HG03571 (cell line): ENCODE measurements around the gene ADCY5.

Experiments
- ATAC-seq: cut with Tn5 transposase; IDR thresholded peaks from one replicate; pipeline ENCODE4 v1.9.1; 2021; ENCODE audit not compliant: unreplicated experiment

Gene ADCY5

DNA sequence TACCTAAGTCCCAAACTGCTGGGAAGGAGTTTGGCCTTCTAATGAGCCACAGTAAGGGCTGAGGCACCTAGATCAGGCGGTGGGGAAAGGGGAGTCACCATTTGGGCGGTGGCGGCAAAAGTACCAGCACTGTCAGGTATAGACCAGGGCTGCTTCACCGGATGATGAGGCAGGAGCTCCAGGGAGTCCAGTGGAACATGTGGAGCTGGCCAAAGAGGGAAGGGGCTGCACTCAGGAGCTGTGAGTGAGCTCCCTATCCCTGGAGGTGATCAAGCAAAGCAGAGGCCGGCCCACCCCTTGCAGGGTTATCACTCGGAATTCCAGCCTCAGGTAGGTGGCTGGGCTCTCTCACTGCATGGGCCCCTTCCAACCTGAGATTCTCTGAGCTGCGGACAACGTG is 138.7 kb downstream of the ADCY5 start:
- ATAC-seq, result no peak

DNA sequence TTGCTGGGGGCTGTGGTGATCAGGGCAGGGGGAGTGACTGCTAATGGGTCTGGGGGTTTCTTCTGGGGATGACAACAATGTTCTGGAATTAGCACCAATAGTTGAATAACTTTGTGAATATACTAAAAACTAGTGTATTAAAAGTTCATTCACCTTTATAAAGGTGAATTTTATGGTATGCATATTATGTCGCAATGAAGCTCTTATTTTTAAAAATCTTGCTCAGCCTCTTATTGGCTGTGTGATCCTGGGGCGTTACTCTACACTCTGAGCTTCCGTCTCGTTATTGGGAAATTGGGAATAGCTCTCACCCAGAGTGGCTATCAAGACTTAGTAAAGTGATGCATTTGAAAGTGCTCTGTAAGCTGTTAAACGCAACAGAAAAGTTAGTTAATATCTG is 141.8 kb downstream of the ADCY5 start:
- no peak for ATAC-seq

DNA sequence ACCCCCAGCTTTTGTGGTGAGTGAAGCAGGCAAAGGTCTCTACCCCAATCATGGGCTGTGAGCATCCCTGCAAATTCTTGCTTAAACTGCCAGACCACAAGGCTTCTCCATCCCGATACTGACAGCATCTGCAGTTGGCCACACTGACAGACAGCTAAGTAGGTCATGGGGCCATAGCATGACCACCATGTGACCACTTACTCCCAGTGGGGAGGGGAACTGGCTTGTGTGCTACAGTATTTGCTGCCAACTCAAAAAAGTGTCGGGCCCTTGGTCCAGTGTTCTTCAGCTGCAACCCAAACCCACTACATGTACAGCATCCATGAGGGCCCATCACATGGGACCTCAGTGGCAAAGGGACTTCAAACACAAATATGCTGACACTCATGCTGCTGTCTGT is 143.7 kb downstream of the ADCY5 start:
- ATAC-seq, result no peak

DNA sequence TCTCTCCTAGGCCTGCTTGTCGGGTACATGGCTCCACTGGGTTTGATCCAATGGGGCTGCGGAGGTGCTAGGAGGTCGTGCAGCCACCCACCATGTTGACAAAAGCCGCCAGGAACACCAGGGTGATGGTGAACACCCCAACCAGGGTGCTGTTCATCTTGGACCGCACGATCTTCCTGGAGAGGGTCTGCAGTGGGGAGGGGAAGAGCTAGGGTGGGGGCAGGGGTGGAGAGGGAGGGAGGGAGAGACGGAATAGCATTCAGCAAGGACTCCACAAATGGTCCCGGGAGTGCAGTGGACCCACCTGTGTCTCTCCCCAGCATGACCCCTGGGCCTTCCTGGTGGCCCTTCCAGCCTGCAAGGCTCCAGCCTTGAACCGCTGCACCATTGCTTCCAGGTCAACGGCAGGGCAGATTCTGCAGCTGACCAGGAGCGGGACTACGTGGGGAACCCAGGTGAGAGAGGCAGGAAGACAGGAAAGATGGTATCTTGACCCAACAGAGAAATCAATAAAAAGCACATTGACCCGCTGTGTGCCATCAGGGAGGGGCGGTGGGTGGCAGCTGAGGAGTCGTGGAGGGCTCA is 144.8 kb downstream of the ADCY5 start:
- ATAC-seq, result no peak

DNA sequence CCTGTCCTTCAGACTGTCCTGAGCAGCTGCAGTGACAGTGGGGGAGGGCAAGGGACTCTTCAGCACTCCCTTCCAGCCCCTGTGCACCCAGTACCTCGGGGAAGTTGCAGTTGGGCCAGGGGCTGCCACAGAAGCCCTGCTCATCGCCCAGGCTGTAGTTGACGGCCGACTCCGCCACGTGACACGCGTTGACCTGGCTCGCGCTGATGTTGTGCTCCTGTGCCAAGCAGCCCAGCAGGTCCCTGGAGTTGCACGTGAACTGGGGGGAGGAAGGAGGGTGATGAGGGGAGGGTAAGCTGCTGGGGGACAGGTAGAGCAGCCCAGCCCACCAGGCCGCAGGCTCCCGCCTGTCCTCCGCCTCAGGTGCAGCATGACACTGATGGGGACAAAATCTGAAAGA is 145.9 kb downstream of the ADCY5 start:
- ATAC-seq, result no peak

- ATAC-seq, result no peak
Measured at GRCh38 chr3:123301331-123302184, 147.3 kb downstream of the ADCY5 start.

DNA sequence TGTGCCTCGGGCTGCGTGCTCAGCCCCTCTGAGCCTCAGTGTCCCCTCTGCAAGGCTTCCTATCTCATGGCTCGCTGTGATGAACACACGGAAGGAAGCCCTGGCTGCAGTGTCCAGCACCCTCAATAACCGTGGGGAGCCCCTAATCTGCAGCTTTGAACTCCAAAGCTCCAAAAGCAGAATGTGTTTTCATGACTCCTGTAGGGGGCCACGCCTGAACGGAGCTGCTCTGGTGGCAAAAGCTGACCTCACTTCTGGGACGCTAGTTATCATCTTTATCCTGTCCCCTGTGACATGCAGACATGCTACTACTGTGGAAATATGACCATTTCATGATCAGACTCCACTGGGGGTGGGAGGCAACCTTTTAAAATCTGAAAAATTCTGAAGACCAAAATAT is 148.3 kb downstream of the ADCY5 start:
- ATAC-seq, result no peak

- ATAC-seq, result no peak
Measured at GRCh38 chr3:123300056-123300455, 148.8 kb downstream of the ADCY5 start.

GRCh38 chr3:123299581-123299980 is 149.3 kb downstream of the ADCY5 start:
- no peak for ATAC-seq

GRCh38 chr3:123298903-123299302 is 150.0 kb downstream of the ADCY5 start:
- ATAC-seq, result no peak

GRCh38 chr3:123297627-123297899 is 151.3 kb downstream of the ADCY5 start:
- ATAC-seq, result no peak

DNA sequence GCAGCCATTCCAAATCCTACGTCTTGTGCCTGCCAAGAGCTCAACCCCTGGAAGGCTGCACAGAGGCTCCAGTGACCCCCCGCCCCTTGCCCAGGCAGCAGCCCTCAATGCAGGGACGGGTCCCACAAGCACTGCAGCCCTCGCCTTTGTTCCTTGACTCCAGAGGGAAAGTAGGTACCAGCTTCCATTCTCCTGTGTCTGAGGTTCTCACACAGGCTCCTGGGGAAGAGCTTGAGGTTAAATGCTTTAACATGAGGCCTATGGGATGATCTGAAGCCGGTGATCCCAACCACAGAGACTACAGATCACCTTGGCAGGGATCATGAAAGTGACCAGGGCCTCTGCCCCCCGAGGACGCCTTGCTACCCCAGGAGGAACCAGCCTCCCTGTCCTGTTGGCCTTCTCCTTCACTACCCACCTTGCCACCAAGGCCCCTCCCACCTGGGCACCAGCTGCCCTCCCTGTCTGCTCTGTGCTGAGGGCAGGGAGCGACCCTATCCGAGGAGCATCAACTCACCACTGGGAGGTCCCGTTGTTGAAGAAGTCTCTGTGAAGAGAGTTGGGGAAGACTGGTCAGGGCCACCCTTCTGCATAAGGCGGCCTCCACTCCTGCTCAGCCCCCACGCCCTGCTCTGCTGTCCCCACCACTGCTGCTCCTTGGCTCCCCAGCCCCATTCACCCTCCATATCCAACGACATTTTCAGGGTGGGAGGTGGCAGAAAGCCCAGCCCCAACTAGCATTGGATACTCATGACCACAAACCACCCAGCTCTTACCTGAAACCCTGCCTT is 151.9 kb downstream of the ADCY5 start:
- ATAC-seq, result no peak

- ATAC-seq, result no peak
Measured at GRCh38 chr3:123296261-123296660, 152.6 kb downstream of the ADCY5 start.

- ATAC-seq, result no peak
Measured at GRCh38 chr3:123295901-123296250, 153.0 kb downstream of the ADCY5 start.

DNA sequence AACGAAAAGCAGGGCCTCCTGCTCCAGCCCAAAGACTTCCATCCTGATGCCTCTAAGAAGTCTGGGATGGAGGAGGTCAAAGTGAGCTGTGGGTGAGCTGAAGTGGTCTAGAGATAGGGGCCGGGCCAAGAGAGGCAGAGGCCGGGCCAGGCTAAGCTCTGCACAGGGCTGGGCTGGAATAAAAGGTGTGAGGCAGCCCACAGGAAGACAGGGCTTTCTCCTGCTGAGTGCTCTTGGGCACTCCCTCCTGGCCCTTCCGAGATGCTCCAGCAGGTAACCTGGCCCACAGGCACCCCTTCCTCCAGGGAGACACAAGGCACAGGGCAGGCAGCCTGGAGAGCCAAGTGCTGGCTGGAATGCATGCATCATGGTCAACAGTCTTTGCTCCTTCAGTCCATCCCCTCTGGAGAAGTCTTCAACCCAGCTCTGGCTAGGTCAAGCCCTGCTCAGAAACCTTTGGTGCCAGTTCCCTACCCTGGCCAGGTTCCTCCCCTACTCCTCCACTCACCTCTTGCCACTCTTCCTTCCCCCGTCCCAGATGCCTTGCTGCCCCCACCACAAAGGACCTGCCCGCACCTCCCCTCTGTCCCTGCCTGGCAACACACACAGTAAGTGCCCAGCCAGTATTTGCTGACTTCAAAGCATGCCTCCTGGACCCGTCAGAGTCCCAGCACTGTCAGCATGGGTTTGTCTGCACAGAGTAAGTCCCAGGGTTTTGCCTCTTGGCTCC is 153.6 kb downstream of the ADCY5 start:
- ATAC-seq, result no peak

- no peak for ATAC-seq
Measured at GRCh38 chr3:123294296-123294938, 154.5 kb downstream of the ADCY5 start.

- no peak for ATAC-seq
Measured at GRCh38 chr3:123292321-123293310, 156.3 kb downstream of the ADCY5 start.

GRCh38 chr3:123291404-123291803 is 157.5 kb downstream of the ADCY5 start:
- ATAC-seq, result no peak

GRCh38 chr3:123290962-123291361 is 157.9 kb downstream of the ADCY5 start:
- no peak for ATAC-seq
